GM18519 (cell line): Measurements from ENCODE around the gene GCG.

Source experiments
- ATAC-seq: cut with Tn5 transposase; IDR thresholded peaks from one replicate; pipeline ENCODE4 v1.9.1; 2021; ENCODE audit warnings: mild to moderate bottlenecking, moderate library complexity; ENCODE audit not compliant: unreplicated experiment, low FRiP score

The GCG gene

GRCh38 chr2:162152147-162152546 lies at the start of gene GCG:
Gene GCG, minus strand, starts transcription at chr2:162152247. Its CDS starts 3,069 bp downstream, at chr2:162149178.
- no peak for ATAC-seq

- ATAC-seq, result no peak
Observed at GRCh38 chr2:162200636-162201035, 48.6 kb upstream of the GCG start.

GRCh38 chr2:162199913-162200312 lies 47.9 kb upstream of the GCG start:
- ATAC-seq, result no peak

- ATAC-seq, result no peak
Observed at GRCh38 chr2:162198239-162198638, 46.2 kb upstream of the GCG start.

GRCh38 chr2:162197069-162197825 lies 45.2 kb upstream of the GCG start:
- no peak for ATAC-seq

- no peak for ATAC-seq
Observed at GRCh38 chr2:162196638-162197037, 44.6 kb upstream of the GCG start.

- ATAC-seq, result no peak
Observed at GRCh38 chr2:162188451-162188850, 36.4 kb upstream of the GCG start.

GRCh38 chr2:162185541-162186232 lies 33.6 kb upstream of the GCG start:
- no peak for ATAC-seq

- no peak for ATAC-seq
Observed at GRCh38 chr2:162184821-162185450, 32.9 kb upstream of the GCG start.

GRCh38 chr2:162184359-162184758 lies 32.3 kb upstream of the GCG start:
- no peak for ATAC-seq

GRCh38 chr2:162182395-162182794 lies 30.3 kb upstream of the GCG start:
- no peak for ATAC-seq

GRCh38 chr2:162177301-162177700 lies 25.3 kb upstream of the GCG start:
- ATAC-seq, result no peak

GRCh38 chr2:162175714-162176113 lies 23.7 kb upstream of the GCG start:
- no peak for ATAC-seq

GRCh38 chr2:162174746-162175145 lies 22.7 kb upstream of the GCG start:
- no peak for ATAC-seq

GRCh38 chr2:162172802-162173370 lies 20.8 kb upstream of the GCG start:
- ATAC-seq, result no peak

GRCh38 chr2:162166745-162167144 lies 14.7 kb upstream of the GCG start:
- no peak for ATAC-seq

- ATAC-seq, result no peak
Observed at GRCh38 chr2:162166174-162166573, 14.1 kb upstream of the GCG start.

GRCh38 chr2:162164802-162165201 lies 12.8 kb upstream of the GCG start:
- no peak for ATAC-seq

- ATAC-seq, result no peak
Observed at GRCh38 chr2:162159446-162159845, 7.4 kb upstream of the GCG start.

- ATAC-seq, result no peak
Observed at GRCh38 chr2:162156149-162156548, 4.1 kb upstream of the GCG start.

- ATAC-seq, result no peak
Observed at GRCh38 chr2:162155093-162155492, 3.0 kb upstream of the GCG start.
